AG08396 (cell line): ENCODE measurements around the gene MOCS1.
A peak's percentile ranks its signal among the peaks of the same experiment; 100 is the strongest.

ENCODE experiments used
- DNase-seq: peaks from one replicate; pipeline ENCODE4 v3.0.0; 2012; ENCODE audit warnings: low spot score, mixed read lengths

MOCS1 gene

DNA sequence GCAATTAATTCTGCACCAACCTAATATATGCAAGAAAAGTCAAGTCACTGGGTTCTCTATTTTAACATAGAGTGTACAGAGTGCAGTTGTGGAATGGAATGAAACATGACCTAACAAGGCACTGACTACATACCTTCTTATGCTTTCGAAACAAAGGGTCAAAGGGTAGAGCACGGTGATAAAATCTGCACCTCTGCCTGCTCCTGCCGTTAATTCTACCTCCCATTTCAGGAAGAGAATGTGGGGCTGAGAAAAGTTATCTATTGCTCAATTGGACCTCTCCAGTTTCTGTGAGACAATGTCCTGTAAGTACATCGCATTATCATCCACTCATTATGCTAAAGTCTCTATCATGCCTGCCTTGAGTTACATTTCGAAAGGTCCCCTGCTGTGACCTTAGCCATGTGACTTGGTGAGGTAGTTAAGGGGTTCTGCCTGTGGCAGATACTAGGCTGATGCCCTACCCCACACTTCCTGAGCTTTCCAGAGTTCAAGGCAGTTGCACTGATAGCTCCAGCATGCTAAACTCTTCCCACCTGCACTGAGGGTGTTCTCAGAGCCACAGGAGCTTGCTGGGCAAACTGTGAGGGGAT, 14.0 kb upstream of the MOCS1 start:
- no peak for DNase-seq

DNA sequence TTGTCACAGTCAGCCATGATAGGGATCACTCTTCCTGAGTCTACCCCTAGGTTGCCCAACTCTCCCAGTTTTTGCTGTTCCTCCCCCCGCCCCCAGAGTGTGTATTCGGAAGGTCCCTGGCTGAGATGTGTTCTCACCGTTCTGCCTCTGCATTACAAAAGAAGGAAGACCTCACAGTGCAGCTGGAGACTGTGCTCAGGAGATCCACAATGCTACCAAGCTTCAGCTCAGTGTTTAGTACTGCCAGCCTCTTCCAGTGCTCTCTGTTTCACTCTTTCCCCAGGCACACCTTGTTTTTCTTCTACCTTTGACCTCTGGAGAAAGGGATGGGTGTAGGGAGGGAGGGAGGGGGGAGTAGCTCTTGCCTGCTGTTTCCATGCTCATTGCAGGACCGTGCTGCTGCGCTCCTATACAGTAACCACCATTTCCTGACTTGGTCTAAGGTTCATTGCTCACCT, 13.4 kb upstream of the MOCS1 start:
- no peak for DNase-seq

DNA sequence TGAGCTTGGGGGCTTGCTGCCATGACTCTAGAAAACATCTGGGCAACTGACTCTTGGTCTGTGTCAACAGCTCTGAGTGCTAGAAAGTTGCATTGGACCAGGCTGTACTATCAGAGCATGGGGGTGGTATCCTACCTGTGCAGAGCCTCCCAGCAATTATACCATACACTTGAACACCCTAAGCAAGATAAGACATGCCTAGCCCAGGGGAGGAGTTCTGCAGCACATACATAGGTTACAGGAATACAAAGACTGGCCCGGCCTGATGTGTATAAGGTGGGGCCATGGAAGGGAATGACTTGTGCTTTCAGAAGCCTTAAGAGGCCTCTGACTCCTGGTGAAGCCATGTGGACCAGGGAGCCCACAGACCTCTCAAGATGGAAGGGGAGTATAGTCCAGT, 11.4 kb upstream of the MOCS1 start:
- no peak for DNase-seq

DNA sequence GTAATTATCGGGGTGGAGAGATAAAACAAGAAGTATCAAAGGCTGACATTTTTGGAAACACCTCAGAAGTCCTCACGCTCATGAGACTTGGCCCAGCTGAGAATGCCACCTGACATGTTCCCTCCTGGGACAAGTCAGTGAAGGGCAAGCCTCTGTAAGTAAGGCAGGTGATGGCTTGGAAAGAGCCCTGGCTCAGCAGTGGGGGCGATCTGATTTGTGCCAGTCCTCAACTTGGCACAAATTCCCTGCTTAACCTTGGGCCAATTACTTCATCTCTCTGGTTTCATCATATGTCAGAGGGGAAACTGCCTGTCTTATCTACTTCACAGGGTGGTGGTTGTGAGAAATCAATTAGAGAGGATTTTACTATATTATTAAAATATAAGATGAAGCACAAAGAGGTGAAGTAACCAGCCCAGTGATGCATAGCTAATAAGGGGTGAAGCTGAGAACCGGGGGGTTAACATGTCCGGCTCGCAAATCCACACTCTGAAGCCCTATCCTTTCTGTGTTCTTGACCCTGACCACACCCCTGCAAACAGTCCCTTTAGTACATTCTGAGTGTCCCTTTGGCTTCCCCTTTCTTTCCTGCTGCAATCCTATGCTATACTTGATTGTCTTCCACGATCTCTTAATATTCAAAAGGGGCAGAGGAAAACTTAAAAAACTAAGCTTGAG, 8.8 kb upstream of the MOCS1 start:
- DNase-seq = no peak

DNA sequence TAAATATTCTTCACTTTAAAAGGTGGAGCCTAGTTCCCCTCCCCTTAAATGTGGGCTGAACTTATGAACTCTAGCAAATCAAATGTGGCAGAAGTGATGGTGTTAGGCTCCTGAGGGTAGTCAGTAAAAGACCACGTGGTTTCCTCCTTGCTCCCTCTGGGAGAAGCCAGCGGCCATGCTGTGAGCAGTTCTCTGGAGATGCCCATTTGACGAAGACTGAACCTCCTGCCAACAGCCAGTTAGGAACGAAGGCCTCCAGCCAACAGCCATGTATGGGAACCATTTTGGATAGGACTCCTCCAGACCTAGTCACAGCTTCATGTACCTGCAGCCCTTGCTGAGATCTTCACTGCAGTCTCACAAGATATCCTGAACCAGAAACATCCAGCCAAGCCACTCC, 7.6 kb upstream of the MOCS1 start:
- no peak for DNase-seq

DNA sequence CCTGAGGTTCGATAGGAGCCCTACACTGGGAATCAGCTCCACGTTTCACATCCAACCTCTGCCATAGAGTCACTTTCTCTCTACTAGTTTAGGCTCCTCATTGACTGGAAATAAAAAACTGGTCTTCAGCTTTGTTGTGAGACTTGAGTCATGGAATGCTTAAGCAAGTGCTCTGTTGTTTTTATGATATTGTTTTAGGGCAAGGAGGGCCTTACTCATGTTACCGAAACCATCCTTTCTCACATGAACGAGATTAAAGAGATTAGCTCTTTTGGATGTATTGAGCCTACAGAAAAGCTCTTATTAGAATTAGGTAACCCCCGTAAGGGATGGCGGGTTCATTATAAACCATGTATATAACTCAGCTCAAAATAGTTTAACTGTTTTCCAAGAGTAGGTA, 6.9 kb upstream of the MOCS1 start:
- no peak for DNase-seq

DNA sequence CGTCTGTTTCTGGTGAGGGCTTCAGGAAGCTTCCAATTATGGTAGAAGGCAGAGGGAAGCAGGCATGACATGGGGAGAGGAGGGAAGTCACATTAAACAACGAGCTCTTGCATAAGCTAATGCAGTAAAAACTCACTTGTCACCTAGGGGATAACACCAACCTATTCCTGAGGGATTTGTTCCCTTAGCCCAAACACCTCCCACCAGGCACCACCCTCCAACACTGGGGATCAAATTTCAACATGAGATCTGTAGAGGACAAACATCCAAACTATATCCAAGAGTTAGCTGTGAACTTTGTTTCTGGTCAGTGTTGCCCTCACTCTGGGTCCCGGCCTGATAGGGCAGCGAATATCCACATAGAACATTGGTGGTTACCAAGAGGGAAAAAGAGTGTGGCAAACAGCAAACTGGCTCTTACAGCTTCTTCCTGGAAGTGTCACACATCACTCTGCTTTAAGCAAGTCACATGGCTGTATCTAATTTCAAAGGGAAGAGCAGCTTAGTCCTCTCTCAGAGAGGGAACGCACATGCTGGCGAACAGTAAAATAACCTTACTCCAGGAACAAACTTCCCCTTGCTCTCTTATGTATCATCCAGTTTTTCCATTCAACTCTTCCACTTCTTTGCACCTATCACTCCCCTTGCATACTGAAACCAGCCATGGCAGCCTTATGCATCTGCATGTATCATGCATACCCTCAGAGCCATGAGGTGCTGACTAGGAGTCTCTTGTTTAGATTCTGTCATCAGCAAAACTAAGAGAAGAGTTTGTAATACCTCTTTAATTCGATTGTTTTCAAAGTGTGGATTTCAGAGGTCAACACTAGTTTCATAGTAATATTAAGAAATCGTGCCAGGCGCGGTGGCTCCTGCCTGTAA, 4.8 kb upstream of the MOCS1 start:
- DNase-seq = no peak

DNA sequence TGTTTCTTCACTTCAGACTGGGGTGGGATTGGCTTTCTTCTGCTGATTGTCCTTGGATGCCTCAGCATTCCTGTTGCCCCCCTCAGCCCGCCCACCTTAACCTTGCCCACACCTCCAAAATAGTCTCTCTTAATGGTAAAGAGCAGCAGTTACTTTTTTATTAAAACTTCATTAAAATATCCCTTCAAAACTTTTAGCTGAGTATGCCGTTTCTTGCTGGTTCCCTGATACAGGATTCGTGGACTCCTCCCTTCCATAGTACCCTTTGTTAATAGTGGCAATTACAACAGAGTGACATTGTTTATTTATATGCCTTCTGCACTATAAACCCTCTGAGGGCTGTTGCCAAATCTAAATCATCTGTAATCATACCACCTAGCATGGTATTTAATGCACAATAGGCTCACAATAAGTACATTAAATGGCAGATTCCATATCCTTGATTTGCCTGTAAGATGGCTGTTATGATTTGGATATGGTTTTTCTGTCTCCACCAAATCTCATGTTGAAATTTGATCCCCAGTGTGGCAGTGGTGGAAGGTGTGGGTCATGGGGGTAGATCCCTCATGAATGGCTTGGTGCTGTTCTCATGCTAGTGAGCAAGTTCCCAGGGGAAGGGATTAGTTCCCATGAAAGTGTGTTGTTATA, 3.5 kb upstream of the MOCS1 start:
- DNase-seq = no peak

DNA sequence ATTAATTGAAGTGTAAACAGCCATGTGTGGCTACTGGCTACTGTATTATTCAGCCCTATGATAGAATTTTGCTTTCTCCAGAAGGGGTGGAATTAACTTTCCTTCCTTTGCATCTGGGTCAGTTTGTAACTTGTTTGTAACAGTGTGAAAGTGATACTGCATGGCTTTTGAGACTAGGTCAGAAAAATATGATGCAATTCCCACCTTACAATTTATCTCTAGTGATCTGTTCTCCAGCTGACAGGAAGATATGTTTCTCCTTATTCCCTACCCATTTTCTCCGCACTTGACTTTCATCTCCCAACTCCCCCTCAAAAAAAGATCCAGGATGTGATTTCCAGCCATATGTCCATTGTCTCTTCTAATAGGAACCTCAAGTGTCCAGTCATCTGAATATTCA, 2.6 kb upstream of the MOCS1 start:
- no peak for DNase-seq

DNA sequence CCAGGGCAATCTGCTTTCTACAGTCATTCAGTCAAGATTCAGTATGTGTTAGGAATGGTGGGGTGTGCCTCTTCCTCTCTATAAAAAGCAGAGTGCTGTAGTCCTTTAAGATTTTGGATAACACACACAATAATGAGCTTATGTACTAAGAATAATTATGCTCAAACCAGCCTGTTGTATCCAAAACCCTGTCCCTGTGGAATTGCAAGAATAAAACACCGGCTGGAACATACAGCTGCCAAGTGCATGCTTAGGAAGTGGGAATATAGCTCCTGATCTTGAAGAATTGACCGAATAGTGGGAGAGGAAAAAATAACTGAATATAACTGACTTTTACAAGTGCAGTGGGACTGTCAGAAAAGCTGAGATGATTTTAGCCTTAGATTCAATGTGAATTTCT, 979 bp upstream of the MOCS1 start:
- no peak for DNase-seq

DNA sequence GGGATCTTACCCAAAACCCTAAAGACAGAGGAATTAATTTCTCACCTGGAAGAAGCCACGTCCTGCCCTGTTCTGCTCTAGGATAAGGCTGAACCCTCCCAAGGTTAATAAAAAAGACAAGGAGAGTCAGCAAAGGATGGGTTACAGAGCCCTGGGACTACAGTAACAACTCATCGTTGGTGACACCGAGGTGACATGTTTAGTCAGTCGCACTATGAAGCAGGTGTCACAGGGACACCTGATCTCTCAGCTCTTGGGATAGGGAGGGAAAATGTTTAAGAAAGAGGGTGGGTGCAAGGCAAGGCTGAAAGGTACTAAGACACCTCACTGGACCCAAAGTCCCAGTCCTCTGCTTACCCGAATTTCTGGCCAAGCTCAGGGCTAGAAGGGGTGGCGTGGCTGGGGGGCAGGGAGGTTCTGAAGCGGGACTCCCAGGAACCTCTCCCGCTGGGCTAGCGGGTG, 562 bp downstream of the MOCS1 start:
- DNase-seq = no peak

DNA sequence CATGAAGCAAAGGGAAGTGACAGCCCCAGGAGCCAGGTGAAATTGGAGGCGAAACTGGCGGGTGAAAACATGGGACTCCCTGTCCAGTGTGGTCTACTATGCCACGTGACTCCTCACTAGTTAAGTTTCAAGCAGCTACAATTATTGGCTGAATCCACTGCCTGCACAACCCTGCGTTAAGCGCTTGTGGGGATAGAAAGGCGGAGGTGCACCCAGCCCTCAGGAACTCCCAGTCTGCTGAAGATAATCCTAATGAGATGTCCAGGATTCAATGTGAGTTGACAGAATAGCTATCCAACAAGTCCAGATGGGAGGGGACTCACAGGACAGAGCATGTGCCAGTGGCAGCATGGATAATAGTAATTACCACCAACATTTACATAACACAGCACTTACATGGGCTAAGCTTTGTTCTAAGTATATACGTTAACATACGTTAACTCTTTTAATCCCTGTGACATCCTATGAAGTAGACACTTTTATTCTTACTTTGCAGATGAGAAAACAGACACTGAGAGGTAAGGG, 1.8 kb downstream of the MOCS1 start:
- no peak for DNase-seq

DNA sequence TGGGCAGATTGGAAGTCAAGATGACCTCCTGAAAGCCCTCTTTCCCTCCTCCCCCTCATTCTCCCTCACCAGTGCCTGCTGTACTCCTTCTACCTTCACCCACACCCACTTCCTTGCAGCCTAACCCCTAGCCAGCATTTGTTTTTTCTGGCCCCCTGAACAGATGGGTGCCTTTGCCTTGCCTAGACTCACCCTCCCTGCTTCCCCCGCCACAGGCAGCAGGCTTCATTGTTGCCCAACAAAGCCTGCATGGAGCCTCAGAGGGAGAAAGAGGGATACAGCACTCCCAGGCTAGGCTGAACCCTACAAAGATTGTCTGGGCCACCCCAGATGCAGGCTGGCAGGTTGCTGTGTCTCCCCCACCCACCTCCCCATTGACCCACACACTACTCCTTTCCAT, 2.7 kb downstream of the MOCS1 start:
- DNase-seq = no peak

DNA sequence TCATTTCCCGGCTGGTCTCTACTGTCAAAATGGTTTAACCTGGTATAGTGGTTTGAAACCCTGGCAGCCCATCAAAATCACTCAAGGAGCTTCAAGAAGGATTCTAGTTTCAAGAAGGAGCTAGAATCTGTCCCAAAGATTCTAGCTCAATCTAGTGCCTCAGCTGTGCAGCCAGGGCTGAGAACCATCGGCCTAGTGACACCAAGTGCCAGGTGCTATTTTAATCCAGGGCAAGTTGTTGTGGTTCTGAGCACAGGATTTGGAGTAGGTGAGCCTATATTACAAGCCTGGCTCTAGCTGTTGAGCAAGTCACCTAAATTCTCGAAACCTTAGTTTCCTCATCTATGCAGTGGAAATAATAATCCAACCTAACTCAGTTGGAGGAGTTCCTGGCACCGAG, 3.7 kb downstream of the MOCS1 start:
- DNase-seq = no peak

DNA sequence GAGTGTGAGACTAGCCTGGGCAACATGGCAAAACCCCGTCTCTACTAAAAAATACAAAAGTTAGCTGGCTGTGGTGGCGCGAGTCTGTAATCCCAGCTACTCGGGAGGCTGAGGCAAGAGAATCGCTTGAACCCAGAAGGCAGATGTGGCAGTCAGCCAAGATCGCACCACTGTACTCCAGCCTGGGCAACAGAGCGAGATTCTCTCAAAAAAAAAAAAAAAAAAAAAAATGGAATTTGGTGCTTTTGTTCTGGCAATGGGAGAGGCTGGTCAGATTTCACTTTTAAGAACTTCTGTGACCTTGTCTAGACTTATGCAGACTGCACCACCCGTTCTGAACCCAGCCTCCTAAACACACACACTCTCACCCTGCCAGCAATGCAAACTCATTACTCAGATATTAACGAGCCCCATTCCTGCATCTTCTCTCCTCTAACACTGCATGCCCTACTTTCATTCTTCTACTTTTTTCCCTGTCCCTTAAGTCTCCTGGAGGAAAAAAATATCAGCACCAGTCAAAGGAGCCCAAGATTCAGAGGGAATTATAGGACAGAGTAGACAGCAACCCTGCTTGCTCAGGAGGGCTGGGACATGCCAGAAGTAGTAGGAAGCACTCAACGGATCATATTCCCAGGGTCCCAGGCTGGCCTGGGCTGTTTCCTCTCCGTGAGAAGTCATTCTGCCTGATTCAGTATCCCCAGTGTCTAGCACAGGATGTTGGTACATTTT, 4.4 kb downstream of the MOCS1 start:
- DNase-seq = peak; percentile 65

DNA sequence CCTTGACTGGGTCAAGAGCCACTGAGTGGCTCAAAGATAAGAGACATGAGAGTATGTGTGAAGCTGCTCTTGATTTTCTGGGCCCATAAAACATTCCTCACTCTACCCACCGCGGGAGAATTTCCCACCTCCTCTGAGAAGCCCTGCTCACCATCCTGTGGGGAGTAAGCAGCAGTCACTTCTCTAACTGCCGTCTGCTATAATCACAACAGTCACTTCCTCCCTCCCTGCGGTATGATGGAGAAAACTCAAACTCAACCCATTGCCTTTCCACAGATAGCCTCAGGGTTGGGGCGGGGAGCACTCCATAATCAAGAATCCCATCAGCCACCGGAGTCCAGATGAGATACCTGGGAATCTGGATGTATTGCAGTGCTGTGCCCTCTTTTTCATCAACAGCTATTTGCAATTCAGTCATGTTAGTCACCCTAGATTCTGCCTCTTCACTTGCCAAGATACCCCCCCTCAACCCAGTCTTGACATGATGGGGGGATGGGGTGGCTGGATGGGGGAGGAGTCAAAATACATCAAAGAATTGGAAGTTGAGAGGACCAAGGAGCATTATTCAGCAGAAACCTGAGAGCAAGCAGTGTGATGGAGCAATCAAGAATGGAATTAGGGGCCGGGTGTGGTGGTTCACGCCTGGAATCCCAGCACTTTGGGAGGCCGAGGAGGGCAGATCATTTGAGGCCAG, 5.1 kb downstream of the MOCS1 start:
- no peak for DNase-seq

DNA sequence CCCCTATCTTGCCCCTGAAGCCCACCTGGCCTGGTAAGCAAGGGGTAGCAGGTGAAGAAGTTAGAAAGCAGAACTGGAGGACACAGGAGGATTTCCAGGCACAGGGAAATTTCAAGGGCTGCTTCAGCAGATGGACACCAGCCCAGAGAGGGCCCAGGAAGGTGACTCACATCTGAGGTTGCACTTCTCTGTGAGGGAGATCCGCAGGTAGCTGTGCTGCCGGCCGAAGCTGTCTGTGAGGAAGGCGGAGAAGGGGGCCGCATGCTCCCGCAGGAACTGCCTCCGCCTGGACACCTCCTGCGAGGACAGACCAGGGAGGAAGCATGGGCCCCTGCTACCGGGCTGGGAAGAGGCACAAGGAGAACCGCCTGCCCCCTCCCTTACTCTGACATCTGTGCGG, 7.1 kb downstream of the MOCS1 start:
- DNase-seq = peak; percentile 31

DNA sequence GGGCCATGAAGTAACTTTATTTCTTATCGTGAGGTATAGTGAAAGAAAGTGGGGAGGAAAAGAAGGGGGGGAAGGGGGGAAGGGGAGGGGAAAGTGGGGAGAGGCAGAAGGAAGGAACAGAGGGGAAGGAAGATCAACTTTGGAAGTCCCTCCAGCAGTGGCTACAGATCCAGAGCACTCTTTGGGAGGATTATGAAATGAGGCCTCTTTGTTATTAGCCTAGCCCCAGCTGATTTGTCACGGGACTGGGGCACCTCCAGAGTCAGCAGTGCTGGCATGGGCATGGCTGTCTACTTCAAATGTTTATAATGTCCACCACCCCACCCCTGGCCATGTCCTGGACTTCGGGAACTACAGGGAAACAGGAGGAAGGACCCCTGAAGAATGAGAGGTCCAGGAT, 7.6 kb downstream of the MOCS1 start:
- DNase-seq = peak; percentile 29

DNA sequence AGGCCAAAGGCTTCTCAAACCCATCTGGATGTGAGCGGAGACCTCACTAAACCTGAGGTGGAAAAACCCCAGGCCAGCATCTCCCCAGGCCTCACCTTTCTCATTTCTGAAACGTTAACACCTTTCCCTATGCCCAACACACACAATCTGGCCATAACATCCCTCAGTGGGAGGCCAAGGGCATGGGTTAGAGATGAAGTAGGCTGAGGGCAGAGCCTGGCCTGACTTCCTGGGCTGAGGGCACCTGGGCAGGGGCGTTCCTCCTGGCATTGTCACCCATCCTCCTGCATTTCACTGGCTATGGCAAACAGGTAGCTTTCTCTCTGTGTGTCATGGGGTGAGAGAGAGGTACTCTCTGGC, 8.4 kb downstream of the MOCS1 start:
- no peak for DNase-seq

DNA sequence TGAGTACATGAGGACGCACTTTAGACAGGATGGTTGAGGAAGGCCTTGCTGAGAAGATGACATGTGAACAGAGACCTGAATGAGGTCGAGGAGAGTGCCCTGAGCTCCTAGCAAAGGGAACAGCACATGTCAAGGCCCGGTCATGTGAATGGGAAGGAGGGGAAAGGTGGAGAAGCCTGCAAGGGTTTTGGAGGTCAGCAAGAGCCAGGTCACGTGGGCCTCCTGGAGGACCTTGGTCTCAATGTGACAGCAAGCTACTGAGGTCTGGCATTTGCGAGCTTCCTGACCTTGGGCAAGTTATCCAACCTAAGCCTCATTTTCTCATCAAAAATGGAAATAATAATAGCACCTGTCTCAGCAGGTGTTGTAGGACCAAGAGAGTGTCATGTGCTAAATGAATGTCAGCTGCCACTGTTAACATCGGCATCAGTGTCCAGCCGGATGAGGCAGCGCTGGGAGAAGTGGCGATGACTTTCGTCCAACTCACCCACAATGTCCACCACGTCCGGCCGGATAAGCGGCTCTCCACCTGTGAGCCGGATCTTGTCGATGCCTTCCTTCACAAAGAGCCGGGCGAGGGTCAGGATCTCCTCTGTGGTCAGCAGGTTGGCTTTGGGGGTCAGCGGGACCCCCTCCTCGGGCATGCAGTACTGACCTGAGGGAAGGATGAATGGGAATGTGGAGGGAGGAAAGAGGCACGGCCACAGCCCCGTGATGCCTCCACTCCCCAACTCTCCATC, 8.9 kb downstream of the MOCS1 start:
- no peak for DNase-seq
